Stimulated activated CD8-positive, alpha-beta memory T cell treated with anti-CD3 and anti-CD28 coated beads, Interleukin-15, amount 100 ng/mL, for 24 hours (primary cell): ENCODE results near the gene STX1B.

ENCODE experiments used
- DNase-seq: peaks from one replicate; pipeline ENCODE4 v3.0.0-alpha.2; 2020; ENCODE audit warnings: low read depth

The STX1B gene

GRCh38 chr16:30979170-30980022 is 31.0 kb downstream of the STX1B start:
- DNase-seq, result no peak

GRCh38 chr16:30977502-30977901 is 32.9 kb downstream of the STX1B start:
- DNase-seq, result no peak

- DNase-seq, result no peak
These were observed 34.0 kb downstream of the STX1B start for GRCh38 chr16:30976486-30976885.

- no peak for DNase-seq
These were observed 36.1 kb downstream of the STX1B start for GRCh38 chr16:30974348-30974747.

- no peak for DNase-seq
These were observed 37.6 kb downstream of the STX1B start for GRCh38 chr16:30972872-30973271.

GRCh38 chr16:30971298-30971697 is 39.1 kb downstream of the STX1B start:
- no peak for DNase-seq

- DNase-seq, result no peak
These were observed 41.1 kb downstream of the STX1B start for GRCh38 chr16:30969246-30969842.

GRCh38 chr16:30967795-30968194 is 42.6 kb downstream of the STX1B start:
- DNase-seq, result no peak

GRCh38 chr16:30966033-30966619 is 44.3 kb downstream of the STX1B start:
- no peak for DNase-seq

GRCh38 chr16:30965436-30965835 is 45.0 kb downstream of the STX1B start:
- DNase-seq, result no peak

GRCh38 chr16:30964574-30965226 is 45.7 kb downstream of the STX1B start:
- no peak for DNase-seq

- DNase-seq, result no peak
These were observed 46.4 kb downstream of the STX1B start for GRCh38 chr16:30963925-30964511.

- no peak for DNase-seq
These were observed 49.1 kb downstream of the STX1B start for GRCh38 chr16:30961384-30961783.

GRCh38 chr16:30958175-30959079 is 52.0 kb downstream of the STX1B start:
- no peak for DNase-seq

GRCh38 chr16:30957456-30958174 is 52.8 kb downstream of the STX1B start, which contains the start of gene SETD1A:
Gene SETD1A, plus strand, starts transcription at chr16:30957754. Its CDS starts 978 bp downstream, at chr16:30958732.
- peak; percentile 91 for DNase-seq

GRCh38 chr16:30956601-30957455 is 53.6 kb downstream of the STX1B start:
- DNase-seq, result peak; percentile 87

- no peak for DNase-seq
These were observed 55.4 kb downstream of the STX1B start for GRCh38 chr16:30954993-30955392.

- DNase-seq, result no peak
These were observed 56.8 kb downstream of the STX1B start for GRCh38 chr16:30953511-30954124.

GRCh38 chr16:30953111-30953510 is 57.3 kb downstream of the STX1B start:
- no peak for DNase-seq
